Endothelial cell (in vitro differentiated cells): ENCODE data around the gene RBMY1J. TPM values are rescaled to one million over a fixed set of nuclear protein-coding genes. Genes with fewer than 3 reads are reported as not detected.

ENCODE experiments used
- total RNA-seq: library from RNA; stranded (reverse); fragmentation: NEBNext Ultra II Directional; extraction: Animal tissue kit (Norgen Biotek cat#: 25700); gene quantifications from one replicate; pipeline ENCODE4 v1.2.1, GENCODE V29; 2021; ENCODE audit not compliant: unreplicated experiment

The RBMY1J gene
- total RNA-seq, 1 donor from 2014 or later, result not detected

Other genes starting within 250 kb of the RBMY1J start
- not detected for gene RBMY1F, start 220.5 kb upstream of the RBMY1J start, total RNA-seq